Ureter (tissue), 1 donor: ENCODE measurements around the gene DOCK2. TPM values are rescaled to one million over a fixed set of nuclear protein-coding genes. Genes with fewer than 3 reads are reported as not detected.

Experiments
- DNase-seq: peaks from one replicate; pipeline ENCODE4 v3.0.0-alpha.2; 2020; ENCODE audit warnings: low spot score
- total RNA-seq: library from RNA; stranded (reverse); gene quantifications from one replicate; pipeline ENCODE4 v1.2.4, GENCODE V29; 2023
- donor health status: DM: yes; HTN: yes; CAD: no.

Gene DOCK2
- total RNA-seq, 1 donor from 2014 or later = 22.4 TPM

DNA sequence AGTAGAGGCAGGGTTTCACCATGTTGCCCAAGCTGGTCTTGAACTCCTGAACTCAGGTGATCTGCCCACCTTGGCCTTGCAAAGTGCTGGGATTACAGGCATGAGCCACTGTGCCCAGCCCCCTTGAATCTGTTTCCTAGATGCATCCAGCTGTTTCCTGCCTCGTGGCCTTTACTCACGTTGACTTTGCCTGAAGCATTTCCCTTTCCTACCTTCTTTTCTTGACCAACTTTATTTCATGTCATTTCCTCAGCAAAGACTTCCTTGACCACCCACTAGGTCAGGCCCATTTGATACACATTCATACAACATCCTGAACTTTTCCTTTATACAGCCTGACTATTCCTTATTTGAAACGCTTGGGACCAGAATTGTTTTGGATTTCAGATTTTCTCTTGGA, 51.0 kb downstream of the DOCK2 start:
- DNase-seq = no peak

- no peak for DNase-seq
Observed at GRCh38 chr5:169691471-169691870, 54.4 kb downstream of the DOCK2 start.

DNA sequence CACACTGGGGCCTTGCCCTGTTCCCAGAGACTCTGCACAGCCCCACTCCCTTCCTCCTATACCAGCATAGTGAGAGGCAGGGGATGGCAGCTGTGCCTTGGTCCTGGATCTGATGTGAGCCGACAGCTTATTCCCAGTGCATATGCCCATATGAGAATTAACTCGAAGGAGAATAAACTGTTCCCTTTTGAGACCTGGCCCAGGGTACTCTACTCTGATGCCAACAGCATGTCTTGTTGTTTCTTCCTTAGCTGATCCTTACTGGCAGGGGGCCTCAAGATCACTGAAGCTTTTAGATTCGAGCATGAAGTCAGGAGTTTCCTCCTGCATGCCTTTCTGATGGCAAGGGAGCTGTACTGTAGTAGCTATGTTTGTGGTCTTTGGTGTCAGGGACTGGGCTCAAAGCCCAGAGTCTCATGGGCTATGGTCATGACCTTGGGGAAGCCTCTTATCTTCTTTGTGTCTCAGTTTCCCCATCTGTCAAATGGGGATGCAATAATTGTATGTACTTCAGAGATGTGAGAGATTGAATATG, 57.1 kb downstream of the DOCK2 start:
- DNase-seq = no peak

DNA sequence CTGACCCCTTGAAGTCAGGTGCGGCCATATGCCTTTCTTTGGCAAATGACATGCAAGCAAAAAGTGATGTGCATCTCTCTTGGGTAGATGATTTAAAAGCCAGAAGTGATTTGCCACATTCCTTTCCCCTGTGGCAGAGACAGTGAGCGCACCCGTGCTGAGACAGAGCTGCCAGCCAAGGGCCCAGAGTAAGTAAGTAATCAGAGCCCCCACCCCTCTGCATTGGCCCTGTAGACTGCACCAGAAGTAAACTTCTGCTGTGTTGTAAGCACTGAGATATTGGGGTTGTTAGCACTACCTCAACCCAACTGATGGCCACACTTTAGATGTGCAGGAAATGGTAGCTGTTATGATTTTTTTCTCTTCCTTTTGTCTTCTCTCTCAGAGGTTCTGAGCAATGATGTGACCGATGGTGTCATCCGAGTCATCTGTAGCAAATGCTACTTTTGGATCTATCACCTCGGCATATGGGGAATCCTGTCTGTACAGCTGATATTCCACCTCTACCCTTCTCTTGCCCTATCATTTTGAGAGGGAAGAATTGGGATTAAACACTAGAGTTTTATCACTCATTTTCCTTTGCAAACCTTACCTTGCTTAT, 58.0 kb downstream of the DOCK2 start:
- no peak for DNase-seq

- no peak for DNase-seq
Observed at GRCh38 chr5:169695919-169696490, 58.9 kb downstream of the DOCK2 start.

- no peak for DNase-seq
Observed at GRCh38 chr5:169696621-169697510, 59.8 kb downstream of the DOCK2 start.

- DNase-seq = no peak
Observed at GRCh38 chr5:169697511-169697890, 60.4 kb downstream of the DOCK2 start.

DNA sequence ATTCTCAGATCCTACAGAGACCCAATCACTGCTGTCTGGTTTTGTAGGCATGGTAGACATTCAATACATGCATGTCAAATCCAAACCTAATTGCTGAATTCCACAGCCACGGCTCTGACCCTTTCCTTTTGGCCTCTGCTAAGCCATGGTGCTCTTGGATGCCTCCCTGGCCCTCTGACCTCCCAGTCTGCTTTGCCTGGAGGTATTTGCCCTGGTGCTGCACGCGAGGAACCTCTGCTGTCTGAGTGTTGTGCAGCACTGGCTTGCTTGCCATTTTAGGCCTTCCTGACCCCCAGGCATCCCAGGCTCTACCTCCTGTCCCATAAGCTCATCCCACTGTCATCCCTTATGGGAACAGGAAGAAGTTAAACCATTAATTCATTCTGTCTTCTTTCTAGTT, 60.9 kb downstream of the DOCK2 start:
- no peak for DNase-seq

GRCh38 chr5:169700611-169701010, 63.5 kb downstream of the DOCK2 start:
- DNase-seq = no peak

GRCh38 chr5:169701910-169702451, 64.9 kb downstream of the DOCK2 start:
- DNase-seq = no peak

- no peak for DNase-seq
Observed at GRCh38 chr5:169702693-169703481, 65.8 kb downstream of the DOCK2 start.

- DNase-seq = no peak
Observed at GRCh38 chr5:169703813-169704212, 66.7 kb downstream of the DOCK2 start.

DNA sequence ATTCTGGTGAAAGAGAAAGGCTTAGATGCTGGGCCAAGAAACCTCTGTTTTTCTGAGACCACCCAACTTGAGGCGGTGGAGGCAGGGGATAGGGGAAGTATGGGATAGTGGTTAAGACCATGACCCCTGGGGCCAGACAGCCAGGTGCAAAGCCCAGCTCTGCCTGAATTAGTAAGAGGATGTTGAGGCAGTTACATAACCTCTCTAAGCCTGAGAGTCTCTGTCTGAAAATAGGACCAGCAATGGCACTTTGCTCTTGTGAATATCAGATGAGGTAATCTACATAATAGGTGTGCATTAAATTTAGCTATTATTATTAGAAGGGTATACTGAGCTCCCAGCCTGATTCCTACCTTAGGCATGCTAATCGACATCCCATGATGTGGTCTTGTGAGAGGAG, 68.2 kb downstream of the DOCK2 start:
- DNase-seq = no peak

GRCh38 chr5:169706071-169706470, 69.0 kb downstream of the DOCK2 start:
- DNase-seq = no peak

GRCh38 chr5:169706758-169707450, 69.8 kb downstream of the DOCK2 start:
- no peak for DNase-seq

GRCh38 chr5:169707686-169708085, 70.6 kb downstream of the DOCK2 start:
- DNase-seq = no peak

GRCh38 chr5:169710675-169711074, 73.6 kb downstream of the DOCK2 start:
- no peak for DNase-seq

GRCh38 chr5:169711551-169712225, 74.6 kb downstream of the DOCK2 start:
- DNase-seq = no peak

GRCh38 chr5:169712428-169712827, 75.4 kb downstream of the DOCK2 start:
- no peak for DNase-seq

DNA sequence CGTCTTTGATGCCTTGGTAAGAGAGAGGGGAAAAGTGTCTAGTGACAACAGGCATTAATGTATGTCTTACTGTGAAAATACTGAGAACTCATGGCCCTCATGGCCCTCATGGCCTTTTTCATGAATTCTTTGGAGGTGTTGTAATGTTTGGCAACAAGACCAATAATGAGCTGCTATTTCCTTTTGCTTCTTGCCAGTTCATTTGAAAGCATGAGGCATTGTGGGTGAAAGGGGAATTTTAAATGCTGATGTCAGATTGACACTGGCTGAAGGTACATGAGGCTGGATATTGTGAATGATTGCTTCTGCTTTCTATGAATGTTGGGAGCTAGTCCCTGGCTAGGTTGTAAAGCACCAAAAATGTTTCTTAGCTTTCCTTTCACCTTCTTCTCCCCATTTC, 79.2 kb downstream of the DOCK2 start:
- DNase-seq = no peak
